Measurements from ENCODE around the gene GRID2. TPM values are rescaled to one million over a fixed set of nuclear protein-coding genes. Genes with fewer than 3 reads are reported as not detected.
A peak's percentile ranks its signal among the peaks of the same experiment; 100 is the strongest.

GRID2 gene
- total RNA-seq, 6 donors from 2014 or later, result 0.76 TPM; not detected in 5

DNA sequence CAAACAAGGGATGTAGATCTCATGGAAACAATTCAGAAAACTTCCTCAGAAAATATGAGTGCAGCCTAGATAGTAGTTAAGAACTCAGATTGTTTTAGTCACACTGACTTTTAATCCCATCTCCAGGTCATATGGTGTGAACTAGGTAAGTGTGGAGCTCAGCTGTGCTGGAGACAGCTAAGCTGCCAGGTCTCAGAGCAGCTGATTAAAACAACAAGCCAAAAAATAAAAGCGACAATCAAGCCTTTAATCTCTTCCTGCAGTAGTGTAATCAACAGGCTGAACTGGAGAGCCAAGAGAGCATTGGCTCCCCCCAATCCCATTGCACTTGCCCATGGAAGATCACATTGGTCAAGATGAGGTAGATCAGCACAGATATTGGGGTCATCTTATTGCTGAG, 1426.5 kb downstream of the GRID2 start:
- TF ChIP-seq POLR2AphosphoS5 (IDR thresholded peaks at IDR 0.05) (no peak), POLR2A (IDR thresholded peaks at IDR 0.05) (no peak), EP300 (IDR thresholded peaks at IDR 0.05) (no peak)
- TF ChIP-seq, protein P1, sequence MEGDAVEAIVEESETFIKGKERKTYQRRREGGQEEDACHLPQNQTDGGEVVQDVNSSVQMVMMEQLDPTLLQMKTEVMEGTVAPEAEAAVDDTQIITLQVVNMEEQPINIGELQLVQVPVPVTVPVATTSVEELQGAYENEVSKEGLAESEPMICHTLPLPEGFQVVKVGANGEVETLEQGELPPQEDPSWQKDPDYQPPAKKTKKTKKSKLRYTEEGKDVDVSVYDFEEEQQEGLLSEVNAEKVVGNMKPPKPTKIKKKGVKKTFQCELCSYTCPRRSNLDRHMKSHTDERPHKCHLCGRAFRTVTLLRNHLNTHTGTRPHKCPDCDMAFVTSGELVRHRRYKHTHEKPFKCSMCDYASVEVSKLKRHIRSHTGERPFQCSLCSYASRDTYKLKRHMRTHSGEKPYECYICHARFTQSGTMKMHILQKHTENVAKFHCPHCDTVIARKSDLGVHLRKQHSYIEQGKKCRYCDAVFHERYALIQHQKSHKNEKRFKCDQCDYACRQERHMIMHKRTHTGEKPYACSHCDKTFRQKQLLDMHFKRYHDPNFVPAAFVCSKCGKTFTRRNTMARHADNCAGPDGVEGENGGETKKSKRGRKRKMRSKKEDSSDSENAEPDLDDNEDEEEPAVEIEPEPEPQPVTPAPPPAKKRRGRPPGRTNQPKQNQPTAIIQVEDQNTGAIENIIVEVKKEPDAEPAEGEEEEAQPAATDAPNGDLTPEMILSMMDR (IDR thresholded peaks at IDR 0.05), result no peak
- Histone ChIP-seq H3K36me3 (no peaks in the 10 kb centered on the region), H3K4me1 (no peaks in the 10 kb centered on the region), H3K4me3 (no peak overlapping the region), H3K27me3 (no peaks in the 10 kb centered on the region), H3K9me3 (no peaks in the 10 kb centered on the region), H3K27ac (no peak overlapping the region)
- DNase-seq (no peak), ATAC-seq (ENCODE audit: low FRiP score in 2 of 2) (no peak)
- WGBS, 2 donors, result 75 to 90% methylated on average over 1 of the region's 1 CpG

DNA sequence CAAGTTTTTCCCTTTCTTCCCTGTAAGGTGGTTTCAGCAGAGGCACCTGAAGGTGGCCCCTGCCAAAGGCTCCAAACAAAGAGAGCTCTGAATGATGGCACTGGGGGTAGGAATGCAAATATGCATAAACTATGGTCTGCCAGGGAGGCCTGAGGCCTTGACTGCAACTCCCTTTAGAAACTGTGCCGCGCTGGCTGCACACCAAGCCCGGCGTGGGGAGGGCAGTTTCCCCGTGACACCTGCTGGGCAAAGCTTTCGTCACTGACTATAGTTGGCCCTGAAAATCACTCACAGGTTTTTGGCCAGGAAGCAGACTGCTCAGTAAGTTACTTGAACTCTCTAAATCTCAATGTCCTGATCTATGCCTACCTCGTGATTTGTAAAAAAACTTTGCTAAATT, 1427.0 kb downstream of the GRID2 start:
- H3K9me3 ChIP-seq, result no peaks in the 10 kb centered on the region
- TF ChIP-seq POLR2AphosphoS5 (IDR thresholded peaks at IDR 0.05), result no peak
- TF ChIP-seq, protein P1 (IDR thresholded peaks at IDR 0.05), result no peak
- TF ChIP-seq POLR2A (IDR thresholded peaks at IDR 0.05), result no peak
- TF ChIP-seq EP300 (IDR thresholded peaks at IDR 0.05), result no peak
- no peak overlapping the region for H3K27ac ChIP-seq
- H3K27me3 ChIP-seq, result no peaks in the 10 kb centered on the region
- ATAC-seq (ENCODE audit: low FRiP score in 2 of 2) (no peak), DNase-seq (peak in 1 of 2 donors; percentile 40)
- WGBS, 2 donors, result 82 to 89% methylated on average over 7 of the region's 7 CpGs
- H3K4me1 ChIP-seq, result no peaks in the 10 kb centered on the region
- H3K4me3 ChIP-seq, result no peak overlapping the region
- no peaks in the 10 kb centered on the region for H3K36me3 ChIP-seq

DNA sequence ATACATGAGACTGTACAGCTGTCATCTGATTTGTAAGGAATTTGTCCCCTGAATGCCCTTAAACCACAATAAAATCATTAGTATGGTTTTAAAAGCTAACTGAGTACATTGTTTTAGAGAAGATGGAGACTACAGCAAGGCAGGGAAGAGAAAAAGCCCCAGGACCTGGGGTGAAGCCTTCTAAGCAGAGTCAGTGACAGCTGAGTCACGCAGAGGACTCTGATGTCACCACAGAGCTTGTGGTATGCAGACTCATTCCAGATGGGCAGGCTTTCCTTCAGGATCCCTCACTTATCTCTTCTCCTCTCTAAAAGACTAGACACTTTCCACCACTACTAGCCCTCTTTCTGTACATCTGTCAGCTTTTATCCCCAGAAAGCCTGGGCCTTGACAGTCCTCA, 1427.7 kb downstream of the GRID2 start:
- Histone ChIP-seq H3K27me3 (no peaks in the 10 kb centered on the region), H3K27ac (no peak overlapping the region), H3K36me3 (no peaks in the 10 kb centered on the region), H3K4me3 (no peak overlapping the region), H3K4me1 (no peaks in the 10 kb centered on the region), H3K9me3 (no peaks in the 10 kb centered on the region)
- 73 to 79% methylated on average over 1 of the region's 1 CpG for WGBS, 2 donors
- DNase-seq (no peak), ATAC-seq (ENCODE audit: low FRiP score in 2 of 2) (peak in 1 of 2 donors; percentile 31)
- no peak for TF ChIP-seq EP300 (IDR thresholded peaks at IDR 0.05)
- no peak for TF ChIP-seq POLR2AphosphoS5 (IDR thresholded peaks at IDR 0.05)
- TF ChIP-seq POLR2A (IDR thresholded peaks at IDR 0.05), result no peak
- TF ChIP-seq, protein P1 (IDR thresholded peaks at IDR 0.05), result no peak

DNA sequence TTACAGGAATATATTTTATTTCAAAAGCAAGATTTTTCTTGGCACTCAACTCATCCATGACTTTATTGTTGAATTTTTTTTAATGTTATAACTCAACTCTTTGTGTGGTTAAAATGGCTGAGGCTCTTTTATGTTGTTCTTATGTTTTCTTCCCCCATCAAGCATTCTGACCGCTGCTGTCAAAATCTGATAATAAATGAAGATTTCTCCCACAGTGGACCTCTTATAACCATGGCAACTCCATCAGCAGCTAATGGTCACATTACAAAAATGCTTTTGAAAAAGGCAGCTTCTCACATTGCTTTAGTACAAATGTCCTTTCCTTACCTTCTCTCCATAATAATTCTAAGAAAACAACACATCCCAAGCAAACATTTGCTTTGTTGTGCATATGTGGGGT, 1428.7 kb downstream of the GRID2 start:
- TF ChIP-seq EP300 (IDR thresholded peaks at IDR 0.05), result no peak
- H3K27ac ChIP-seq, result no peak overlapping the region
- H3K4me3 ChIP-seq, result no peak overlapping the region
- ATAC-seq (ENCODE audit: low FRiP score in 2 of 2) (no peak), DNase-seq (no peak)
- H3K27me3 ChIP-seq, result no peaks in the 10 kb centered on the region
- no peaks in the 10 kb centered on the region for H3K4me1 ChIP-seq
- no peaks in the 10 kb centered on the region for H3K9me3 ChIP-seq
- H3K36me3 ChIP-seq, result no peaks in the 10 kb centered on the region
- 66 to 85% methylated on average over 1 of the region's 1 CpG for WGBS, 2 donors

DNA sequence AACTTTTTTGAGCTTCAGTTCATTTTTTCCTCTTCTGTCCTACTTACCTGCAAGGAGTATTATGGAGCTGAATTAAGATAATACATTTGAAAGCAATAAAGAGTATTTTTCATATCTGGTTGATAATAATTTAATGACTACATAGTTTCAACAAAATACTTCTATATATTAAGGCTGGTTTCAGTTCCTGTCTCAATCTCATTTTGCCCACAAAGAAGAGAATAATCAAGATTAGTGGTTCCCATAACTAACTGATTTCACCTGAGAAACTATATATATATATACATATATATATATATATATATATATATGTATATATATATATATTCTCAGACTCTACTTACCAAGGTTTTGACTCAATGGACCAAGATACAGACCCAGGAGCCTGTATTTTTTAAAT, 1437.1 kb downstream of the GRID2 start:
- no peak for TF ChIP-seq POLR2A (IDR thresholded peaks at IDR 0.05)
- TF ChIP-seq EP300 (IDR thresholded peaks at IDR 0.05), result no peak
- TF ChIP-seq POLR2AphosphoS5 (IDR thresholded peaks at IDR 0.05), result no peak
- TF ChIP-seq, protein P1 (IDR thresholded peaks at IDR 0.05), result no peak
- no peaks in the 10 kb centered on the region for H3K27me3 ChIP-seq

More for the DNA sequence above, 1437.1 kb downstream of the GRID2 start:
- no peak overlapping the region for H3K27ac ChIP-seq
- DNase-seq (no peak), ATAC-seq (ENCODE audit: low FRiP score in 2 of 2) (no peak)
- H3K4me3 ChIP-seq, result no peak overlapping the region
- no peaks in the 10 kb centered on the region for H3K9me3 ChIP-seq
- H3K36me3 ChIP-seq, result no peaks in the 10 kb centered on the region
- H3K4me1 ChIP-seq, result no peaks in the 10 kb centered on the region

Measured in upper lobe of left lung (tissue), 6 donors.